ENCODE data around the gene ACADL.
"Not testable (repeated sequence)": the region's sequence is repeated elsewhere in the genome, so short reads cannot be mapped to it uniquely, and the experiment has no call there.

Gene ACADL

DNA sequence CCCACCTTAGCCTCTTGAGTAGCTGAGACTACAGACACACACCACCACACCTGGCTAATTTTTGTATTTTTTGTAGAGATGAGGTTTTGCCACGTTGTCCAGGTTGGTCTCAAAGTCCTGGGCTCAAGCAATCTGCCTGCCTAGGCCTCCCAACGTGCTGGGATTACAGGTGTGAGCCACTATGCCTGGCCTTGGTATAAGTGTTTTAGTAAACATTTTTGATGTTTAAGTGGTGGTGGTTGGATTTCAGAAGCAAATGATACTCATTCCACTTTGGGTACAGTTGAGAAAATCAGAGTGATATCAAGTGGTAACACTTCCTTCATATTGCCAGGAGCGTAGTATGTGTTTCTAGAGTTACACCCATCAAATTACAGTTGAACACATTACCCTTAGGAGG lies 25.4 kb downstream of the ACADL start:
- no peak for DNase-seq (ENCODE audit: low read depth)

DNA sequence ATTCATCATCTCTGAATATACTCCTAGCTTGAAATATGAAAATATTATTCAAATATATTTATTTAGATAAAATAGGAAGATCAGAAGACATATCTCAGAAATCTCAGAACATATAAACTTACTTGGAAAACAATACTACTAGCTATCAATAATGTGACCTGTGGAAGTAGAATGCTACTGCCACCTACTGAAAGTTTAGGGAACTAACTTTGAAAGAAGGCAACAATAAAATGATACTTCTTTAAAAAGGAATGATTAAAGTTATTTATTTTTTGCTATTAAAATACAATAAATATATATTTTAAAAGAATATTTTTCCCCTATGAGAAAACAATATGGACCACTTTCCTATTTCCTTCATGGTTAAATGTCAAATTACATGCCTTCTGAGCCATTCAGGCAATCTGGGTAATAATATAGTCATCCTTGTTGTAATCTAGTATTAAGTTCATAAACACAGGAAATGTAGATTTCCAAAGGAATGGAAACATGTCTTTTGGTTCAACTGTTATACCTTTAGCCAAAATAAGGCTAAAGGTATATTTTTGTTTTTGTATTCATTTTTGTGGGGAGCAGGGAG lies 26.0 kb downstream of the ACADL start:
- DNase-seq (ENCODE audit: low read depth) = no peak

DNA sequence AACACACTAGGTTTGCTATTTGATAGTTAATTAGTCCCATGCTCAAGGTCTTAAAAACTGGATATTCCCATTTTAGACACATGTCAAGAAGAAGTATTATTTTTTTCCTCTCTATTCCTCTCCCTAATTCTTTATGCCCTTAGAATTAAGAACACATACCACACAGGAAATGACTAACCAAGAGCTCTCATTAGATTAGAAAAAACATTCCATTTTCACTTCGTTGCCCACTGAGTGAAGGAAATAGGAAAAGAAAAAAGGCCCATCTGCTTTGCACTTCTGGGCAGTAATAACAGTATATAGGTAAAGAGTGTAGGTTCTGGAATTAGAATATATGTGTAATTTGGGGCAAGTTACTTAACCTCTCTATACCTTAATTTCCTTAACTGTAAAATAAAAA lies 26.9 kb downstream of the ACADL start:
- no peak for DNase-seq (ENCODE audit: low read depth)

DNA sequence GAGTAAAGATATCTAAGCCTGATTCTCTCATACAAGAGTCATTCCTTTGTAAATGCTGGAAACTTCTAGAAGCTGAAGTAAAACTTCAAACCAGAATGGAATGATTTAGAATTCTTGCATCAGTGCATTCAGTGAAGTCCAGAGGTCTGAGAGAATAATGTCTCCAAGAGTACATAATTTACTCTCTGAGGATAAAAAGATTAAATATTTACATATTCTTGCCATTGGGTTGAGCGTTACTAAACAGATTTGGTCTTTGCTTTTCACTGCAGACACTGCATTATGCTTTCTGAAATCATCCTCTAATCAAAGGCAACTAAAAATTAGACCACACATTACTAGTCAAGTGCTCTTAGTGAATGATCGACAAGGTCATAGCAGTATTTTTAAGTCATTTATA lies 27.5 kb downstream of the ACADL start:
- no peak for DNase-seq (ENCODE audit: low read depth)

DNA sequence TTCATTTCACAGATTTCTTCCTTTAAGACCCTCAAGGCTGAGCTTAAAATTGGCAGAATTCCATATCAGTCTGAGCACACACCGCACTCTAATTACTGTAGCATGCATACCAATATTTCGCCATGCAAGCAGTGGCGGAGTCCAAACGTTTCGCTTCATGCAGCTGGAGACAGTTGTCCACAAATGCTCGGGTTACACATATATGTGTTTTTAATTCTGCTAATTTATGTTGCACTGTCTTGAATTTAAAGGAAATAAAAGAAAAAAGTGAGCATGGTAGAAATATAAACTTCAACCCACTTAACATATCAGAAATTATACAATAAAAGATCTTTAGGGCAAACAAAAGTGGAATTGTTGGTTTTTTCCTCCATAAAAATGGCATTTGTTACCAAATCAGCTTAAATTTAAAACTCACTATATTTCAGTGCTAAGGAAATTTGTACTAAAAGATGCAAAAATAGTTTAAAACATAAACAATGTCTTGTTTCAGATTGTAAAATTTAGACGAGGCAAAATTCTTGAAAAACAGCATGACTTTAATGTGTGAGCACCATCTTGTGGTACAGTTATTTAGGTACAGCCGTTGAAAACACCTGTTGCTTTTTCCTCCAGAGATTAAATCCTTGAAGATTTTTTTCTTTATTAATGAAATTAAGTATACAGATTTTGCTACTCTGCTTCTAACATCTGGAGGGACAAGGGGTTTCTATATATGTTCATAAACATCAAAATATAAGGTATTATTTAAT lies 30.0 kb downstream of the ACADL start:
- DNase-seq (ENCODE audit: low read depth) = no peak

DNA sequence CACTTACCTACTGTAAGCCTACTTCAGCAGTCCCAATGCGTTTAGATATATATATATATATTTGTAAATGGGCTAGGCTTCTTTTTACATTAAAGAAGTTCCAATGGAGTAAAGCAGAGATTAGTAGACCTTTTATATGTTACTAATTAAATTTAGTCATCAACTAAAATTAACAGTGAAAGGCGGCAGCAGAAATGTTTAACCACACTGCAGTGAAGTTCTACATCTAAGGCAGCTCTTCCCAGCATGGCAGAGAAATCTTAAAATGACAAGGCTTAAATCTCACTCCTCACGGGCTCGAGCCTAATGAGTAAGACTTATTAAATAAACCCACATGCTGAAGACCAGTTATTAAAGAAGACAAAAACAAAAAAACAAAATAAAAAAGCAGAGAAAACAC lies 34.9 kb downstream of the ACADL start:
- DNase-seq (ENCODE audit: low read depth) = no peak

DNA sequence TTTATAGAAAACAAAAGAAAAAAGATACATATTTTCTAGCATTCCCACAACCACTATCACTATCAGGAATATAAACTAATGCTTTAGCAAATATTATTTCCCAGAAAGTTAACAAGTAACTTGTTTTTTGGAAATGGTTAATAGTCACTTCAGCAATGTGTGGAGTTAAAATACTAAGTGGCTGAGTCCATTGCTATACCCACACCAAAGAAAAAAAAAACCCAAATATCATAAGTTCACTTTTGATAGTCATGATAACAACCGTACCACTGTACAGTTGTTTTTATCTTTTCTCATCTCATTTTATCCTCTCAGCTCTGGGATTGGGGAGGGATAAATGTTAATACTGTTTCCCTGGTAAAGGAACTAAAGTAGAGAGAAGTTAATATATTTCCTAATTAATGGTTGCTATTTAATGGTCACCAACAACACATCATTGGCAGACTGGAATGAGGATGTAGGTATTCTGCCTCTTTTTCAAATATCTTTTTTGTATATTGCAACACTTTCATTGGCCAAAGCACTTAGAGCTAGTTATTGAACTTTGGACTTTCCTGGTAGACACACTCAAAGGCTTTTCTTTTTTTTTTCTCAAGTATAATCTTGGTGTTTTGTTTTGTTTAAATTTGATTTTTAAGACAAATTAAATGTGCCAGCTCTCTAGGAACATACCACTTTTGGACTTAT lies 35.7 kb downstream of the ACADL start:
- no peak for DNase-seq (ENCODE audit: low read depth)

DNA sequence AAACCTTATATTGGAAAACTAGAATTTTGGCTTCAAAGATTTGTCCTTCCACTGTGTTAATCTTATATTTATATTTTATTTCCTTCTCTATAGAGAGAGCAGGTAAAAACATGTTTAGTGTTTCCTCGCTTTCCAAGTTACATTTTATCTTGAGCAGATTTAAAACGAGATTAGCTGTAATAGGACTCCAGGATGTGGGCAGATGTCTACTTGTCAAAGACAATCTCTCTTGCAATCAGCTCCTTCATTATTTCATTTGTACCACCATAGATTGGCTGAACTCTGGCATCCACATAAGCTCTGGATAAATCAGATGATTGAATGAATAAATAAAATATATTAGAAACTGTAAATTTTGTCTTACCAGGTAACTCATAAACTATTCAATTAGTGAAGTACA lies 36.5 kb downstream of the ACADL start:
- DNase-seq (ENCODE audit: low read depth) = no peak

DNA sequence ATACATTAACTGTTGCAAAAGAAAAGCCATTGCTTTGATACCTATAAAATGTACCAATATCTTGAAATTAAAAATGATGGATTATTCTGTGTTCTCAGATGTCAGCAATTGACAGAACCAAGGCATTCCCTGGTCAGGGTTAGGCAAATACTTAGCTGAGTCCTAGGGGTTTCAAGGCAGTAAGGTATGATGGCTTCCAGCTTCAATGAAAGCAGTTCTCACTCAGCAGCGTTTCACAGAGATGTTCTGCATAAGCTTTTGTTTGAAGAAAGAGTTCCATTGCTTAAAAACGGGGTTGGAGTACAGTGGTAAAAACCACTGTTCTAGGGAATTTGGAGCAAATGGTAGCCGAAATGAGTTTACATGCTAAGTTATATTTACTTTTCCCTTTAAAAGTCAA lies 37.1 kb downstream of the ACADL start:
- DNase-seq (ENCODE audit: low read depth) = no peak

DNA sequence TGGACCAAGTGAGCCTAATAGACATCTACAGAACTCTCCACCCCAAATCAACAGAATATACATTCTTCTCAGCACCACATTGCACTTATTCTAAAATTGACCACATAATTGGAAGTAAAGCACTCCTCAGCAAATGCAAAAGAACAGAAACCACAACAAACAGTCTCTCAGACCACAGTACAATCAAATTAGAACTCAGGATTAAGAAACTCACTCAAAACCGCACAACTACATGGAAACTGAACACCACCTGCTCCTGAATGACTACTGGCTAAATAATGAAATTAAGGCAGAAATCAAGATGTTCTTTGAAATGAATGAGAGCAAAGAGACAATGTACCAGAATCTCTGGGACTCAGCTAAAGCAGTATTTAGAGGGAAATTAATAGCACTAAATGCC lies 41.3 kb downstream of the ACADL start:
- not testable (repeated sequence) for DNase-seq (ENCODE audit: low read depth)

DNA sequence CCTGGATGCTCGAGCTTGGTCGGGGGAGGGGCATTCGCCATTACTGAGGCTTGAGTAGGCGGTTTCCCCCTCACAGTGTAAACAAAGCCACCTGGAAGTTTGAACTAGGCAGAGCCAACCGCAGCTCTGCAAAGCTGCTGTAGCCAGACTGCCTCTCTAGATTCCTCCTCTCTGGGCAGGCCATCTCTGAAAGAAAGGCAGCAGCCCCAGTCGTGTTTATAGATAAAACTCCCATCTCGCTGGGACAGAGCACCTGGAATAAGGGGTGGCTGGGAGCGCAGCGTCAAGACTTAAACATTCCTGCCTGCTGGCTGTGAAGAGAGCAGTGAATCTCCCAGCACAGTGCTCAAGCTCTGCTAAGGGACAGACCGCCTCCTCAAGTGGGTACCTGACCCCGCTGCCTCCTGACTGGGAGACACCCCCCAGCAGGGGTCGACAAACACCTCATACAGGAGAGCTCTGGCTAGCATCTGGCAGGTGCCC lies 43.6 kb downstream of the ACADL start:
- DNase-seq (ENCODE audit: low read depth) = not testable (repeated sequence)

DNA sequence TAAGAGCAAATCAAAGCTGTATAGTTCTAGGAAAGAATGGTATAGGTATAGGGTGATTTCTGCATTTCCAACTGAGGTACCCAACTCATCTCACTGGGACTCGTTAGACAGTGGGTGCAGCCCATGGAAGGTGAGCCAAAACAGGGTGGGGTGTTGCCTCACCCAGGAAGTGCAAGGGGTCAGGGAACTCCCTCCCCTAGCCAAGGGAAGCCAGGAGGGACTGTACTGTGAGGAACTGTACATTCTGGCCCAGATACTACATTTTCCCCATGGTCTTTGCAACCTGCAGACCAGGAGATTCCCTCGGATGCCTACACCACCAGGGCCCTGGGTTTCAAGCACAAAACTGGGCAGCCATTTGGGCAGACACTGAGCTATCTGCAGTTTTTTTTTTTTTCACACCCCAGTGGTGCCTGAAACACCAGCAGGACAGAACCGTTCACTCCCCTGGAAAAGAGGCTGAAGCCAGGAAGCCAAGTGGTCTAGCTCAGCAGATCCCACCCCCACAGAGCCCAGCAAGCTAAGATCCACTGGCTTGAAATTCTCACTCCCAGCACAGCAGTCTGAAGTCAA lies 44.1 kb downstream of the ACADL start:
- not testable (repeated sequence) for DNase-seq (ENCODE audit: low read depth)

DNA sequence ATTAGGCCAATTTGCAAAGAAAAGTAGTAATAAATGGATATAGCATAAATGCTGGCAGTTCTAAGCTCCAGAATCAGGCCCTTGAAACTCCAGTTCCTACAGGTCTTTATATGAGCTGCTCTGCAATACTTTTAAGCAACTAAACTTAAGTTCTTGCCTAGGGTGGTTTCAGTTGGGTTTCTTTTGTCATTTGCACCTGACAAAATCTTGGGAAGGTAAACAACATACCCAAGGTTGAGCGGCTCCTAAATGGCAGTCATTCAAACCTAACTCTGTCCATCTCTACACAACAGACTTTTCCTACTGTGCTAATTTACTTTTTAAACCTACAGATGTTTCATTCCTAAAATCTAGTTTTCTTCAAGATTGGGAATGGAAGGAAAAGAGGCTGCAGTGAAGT lies 44.8 kb downstream of the ACADL start:
- no peak for DNase-seq (ENCODE audit: low read depth)

DNA sequence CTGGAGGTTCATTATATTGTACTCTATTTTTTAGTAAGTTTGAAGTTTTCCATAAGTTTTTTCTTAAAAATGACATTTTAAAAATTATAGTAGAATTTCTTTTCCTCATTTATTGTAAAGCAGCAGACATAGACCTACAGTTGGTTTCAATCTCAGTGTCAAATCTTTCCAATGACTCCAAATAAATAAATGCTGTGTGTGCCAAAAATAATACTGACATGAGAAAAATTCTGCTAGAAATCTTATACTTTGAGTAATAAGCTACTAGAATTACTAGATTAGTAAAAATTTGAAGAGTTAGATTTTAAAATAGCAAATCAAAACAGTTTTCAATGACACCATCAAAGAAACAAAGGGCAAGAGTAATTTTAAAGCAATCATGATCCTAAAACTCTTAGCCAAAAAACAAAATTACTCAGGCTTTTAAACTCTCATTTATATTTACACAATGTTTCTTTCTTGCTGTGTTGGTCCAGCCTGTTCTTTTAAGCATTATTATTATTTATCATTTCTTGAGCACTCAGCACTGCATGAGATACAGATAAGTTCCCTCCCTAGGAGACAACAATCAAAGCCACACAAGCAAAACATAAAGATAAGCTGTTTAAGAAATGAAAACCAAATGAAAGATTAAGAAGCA lies 45.8 kb downstream of the ACADL start:
- DNase-seq (ENCODE audit: low read depth) = no peak

DNA sequence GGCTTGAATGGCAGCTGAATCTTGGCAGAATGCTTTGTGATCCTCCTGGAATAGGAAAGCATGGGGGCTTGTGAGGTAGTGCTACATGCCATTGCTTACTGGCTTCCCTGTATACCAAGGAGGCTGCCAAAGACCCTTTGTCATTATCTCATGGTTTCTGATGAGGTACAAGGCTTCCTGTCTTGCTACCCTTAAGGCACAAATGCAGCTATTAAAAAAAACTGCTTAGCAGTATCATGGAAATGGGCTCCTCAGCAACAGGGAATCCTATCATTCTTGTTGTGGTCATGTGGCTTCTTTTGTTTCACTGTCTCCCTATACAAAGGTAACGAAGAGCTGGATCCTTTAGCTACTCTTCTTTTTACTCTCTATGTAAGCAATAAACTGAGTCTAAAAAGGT lies 47.5 kb downstream of the ACADL start:
- DNase-seq (ENCODE audit: low read depth) = no peak

DNA sequence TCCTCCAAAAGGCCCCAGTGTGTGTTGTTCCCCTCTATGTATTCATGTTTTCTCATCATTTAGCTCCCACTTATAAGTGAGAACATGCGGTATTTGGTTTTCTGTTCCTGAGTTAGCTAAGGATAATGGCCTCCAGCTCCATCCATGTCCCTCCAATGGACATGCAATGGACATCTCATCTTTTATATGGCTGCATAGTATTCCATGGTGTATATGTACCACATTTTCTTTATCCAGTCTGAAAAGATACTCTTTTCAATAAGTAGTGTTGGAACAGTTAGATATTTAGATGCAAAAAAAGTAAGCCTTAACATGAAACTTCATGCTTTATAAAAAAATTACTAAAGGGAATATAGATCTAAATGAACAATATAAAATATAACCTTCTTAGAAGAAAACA lies 48.1 kb downstream of the ACADL start:
- DNase-seq (ENCODE audit: low read depth) = not testable (repeated sequence)

DNA sequence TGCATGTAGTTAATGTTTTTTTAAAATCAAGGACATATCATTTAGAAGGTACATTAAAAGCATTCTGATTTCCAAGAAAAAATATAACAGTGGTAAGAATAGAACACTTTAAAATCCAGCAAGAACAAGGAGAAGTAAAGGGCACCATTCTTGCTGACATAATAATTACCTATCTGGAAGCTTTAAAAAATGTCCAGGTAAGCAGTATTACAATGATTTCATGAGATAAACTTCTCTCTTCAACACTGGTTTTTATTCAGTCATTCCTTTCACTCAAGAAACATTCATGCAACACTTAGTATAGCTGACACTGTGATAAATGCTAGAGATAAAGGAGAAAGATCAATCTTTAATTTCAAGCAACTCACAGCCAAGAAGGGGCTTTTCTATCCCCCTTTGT lies 51.2 kb downstream of the ACADL start:
- no peak for DNase-seq (ENCODE audit: low read depth)

DNA sequence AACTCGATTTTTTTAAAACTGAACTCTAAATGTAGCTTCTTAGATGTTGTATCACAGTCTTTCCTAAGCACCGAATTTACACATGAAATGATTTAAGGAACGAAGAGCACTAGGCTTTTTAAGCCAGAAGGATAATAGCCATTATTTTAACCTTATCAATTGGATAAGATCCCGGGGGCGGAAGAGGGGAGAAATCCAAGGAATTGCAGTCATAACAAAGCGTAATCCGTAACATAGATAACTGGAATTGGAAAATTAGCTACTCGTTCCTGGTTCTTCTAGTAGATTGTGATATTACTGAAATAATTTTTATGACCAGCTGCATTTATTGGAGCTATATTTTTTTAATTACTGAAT lies 53.0 kb downstream of the ACADL start:
- DNase-seq (ENCODE audit: low read depth) = no peak

DNA sequence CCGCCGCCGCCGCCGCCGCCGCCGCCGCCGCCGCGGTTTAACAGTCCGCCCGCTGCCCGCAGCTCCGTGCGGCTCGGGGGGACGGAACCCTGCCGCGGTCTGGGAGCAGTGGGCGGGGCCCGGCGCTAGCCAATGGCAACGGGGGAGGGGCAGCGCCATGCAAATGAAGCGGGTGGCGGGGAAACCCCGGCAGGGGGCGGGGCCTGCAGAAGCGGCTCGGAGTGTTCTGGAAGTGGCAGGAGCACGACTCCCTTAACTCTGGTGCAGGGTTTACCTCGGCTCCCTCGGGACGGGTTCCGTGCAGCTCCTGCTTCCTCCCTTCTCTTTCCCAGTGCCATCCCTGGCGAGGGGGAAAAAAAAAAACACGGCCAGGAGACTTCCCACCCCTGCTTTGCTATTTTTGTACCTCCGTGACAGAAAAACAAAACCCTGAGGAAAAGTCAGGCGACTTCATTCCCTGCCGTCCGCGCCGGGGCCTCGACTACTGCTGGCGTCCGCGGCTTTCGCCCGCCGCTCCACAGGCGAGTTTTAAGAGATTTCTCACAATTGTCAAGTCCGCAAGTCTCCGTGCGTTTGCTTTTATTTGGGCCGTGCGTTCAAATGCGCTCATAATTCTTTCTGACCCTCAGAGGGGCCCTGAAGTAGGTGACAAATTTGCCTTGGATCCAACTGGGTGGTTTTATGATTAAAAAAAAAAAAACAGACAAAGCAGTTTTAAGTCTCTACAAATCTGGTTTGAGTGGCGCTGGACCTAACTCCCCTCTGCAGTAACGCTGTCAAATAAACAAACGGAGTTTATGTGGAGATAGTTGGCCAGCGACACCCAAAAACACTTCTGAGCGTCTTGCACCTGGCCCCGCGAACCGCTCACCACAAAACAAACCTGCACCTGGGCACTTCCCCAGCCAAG lies 53.7 kb downstream of the ACADL start, which contains the start of gene KANSL1L:
KANSL1L (minus strand) TSS at position 101 of the 910 bp plus-strand sequence. CDS start 16,827 bp downstream, outside the sequence.
- DNase-seq (ENCODE audit: low read depth) = peak; percentile 95

DNA sequence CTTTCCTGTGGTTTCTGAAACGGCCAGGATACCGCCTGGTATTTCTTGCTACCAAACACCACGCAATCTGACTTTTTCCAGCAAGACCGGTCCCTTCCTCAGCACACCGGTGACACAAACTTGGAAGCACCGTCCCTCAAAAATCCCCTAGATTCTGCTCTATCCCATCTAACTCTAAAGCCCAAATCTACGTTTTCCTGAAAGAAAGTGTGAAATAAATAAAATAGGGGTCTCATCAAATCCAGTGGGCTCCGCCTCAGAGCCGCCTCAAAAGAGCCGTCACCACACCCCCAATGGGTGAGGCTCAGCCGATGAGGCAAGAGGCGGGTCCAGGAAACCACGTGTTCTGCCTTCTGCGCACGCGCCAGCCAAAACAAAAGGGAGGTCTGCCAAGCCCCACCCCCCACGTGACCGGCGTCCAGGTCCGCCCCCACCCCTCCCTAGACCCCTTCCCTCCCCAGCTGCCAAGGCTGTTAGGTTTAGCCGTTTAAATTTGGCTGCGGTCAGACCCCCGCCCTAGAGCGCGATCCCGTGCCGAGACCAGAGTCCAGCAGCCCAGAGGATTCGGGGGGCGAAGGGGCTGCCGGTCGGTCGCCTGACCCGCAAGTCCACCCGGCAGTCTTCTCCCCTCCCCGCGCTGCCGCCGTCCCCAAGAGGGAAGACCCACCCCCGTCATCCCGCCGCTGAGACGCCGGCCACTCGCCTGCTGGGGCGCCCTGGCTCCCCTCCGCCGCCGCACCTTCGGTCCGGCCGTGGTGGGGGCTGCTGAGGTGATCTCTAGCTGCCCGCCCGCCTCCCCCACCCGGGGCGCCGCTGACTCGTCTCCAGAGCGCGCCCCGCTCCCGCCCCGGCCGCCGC lies 54.6 kb downstream of the ACADL start:
- DNase-seq (ENCODE audit: low read depth) = peak; percentile 94

DNA sequence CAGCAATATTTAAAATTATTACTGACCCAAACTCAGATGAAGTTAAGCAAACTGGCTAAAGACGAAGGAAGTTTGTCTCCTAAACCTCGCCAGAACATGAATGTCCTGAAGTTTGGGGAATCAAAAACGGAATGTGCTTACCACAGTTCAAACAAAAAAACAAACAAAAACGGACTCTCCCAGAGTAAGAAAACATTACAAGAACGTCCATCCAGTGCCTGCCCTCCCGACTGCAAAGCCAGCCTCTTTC lies 55.1 kb downstream of the ACADL start:
- DNase-seq (ENCODE audit: low read depth) = no peak
